Hepatocyte (in vitro differentiated cells): Measurements from ENCODE around the gene OGG1. TPM values are rescaled to one million over a fixed set of nuclear protein-coding genes. Genes with fewer than 3 reads are reported as not detected.
"Not testable (repeated sequence)": the region's sequence is repeated elsewhere in the genome, so short reads cannot be mapped to it uniquely, and the experiment has no call there.

ENCODE experiments used
- DNase-seq: peaks from one replicate; pipeline ENCODE4 v3.0.0-alpha.2; 2016; ENCODE audit warnings: low spot score
- H2AFZ ChIP-seq: fragments of 200-600 bp; sonication (generic); 2 replicates; pipeline ENCODE4 v1.6.0; 2016; ENCODE audit warnings: antibody characterized with exemption, mild to moderate bottlenecking
- H3K27ac ChIP-seq: fragments of 200-600 bp; sonication (generic); 2 replicates; pipeline ENCODE4 v1.5.1; 2016; ENCODE audit warnings: mild to moderate bottlenecking
- H3K27me3 ChIP-seq: fragments of 200-600 bp; sonication (generic); 2 replicates; pipeline ENCODE4 v1.6.1; 2016
- H3K36me3 ChIP-seq: fragments of 200-600 bp; sonication (generic); replicated peaks from 2 replicates; pipeline ENCODE4 v1.5.1; 2016; ENCODE audit warnings: low read depth; ENCODE audit not compliant: insufficient read depth
- H3K4me1 ChIP-seq: fragments of 200-600 bp; sonication (generic); 2 replicates; pipeline ENCODE4 v1.5.1; 2016; ENCODE audit warnings: mild to moderate bottlenecking, moderate library complexity; ENCODE audit not compliant: insufficient read depth
- H3K4me2 ChIP-seq: fragments of 200-600 bp; sonication (generic); 2 replicates; pipeline ENCODE4 v1.6.0; 2016
- H3K4me3 ChIP-seq: fragments of 200-600 bp; sonication (generic); 2 replicates; pipeline ENCODE4 v1.5.1; 2016; ENCODE audit warnings: mild to moderate bottlenecking
- H3K79me2 ChIP-seq: fragments of 200-600 bp; sonication (generic); 2 replicates; pipeline ENCODE4 v1.6.0; 2017; ENCODE audit warnings: mild to moderate bottlenecking
- H3K9me2 ChIP-seq: fragments of 200-600 bp; sonication (generic); replicated peaks from 2 replicates; pipeline ENCODE4 v1.6.0; 2017; ENCODE audit warnings: mild to moderate bottlenecking; ENCODE audit not compliant: insufficient read depth
- H3K9me3 ChIP-seq: fragments of 200-600 bp; sonication (generic); 2 replicates; pipeline ENCODE4 v1.5.1; 2016; ENCODE audit warnings: low read depth, mild to moderate bottlenecking
- H4K20me1 ChIP-seq: fragments of 200-600 bp; sonication (generic); 2 replicates; pipeline ENCODE4 v1.6.0; 2016; ENCODE audit warnings: mild to moderate bottlenecking; ENCODE audit not compliant: insufficient read depth, poor library complexity, severe bottlenecking
- EZH2 ChIP-seq: fragments of 200-600 bp; sonication (generic); IDR thresholded peaks from 2 replicates; pipeline ENCODE4 v1.6.1; 2016; ENCODE audit warnings: antibody characterized with exemption, mild to moderate bottlenecking, borderline replicate concordance
- EZH2phosphoT487 ChIP-seq: fragments of 200-600 bp; sonication (generic); IDR thresholded peaks from one replicate; pipeline ENCODE4 v1.6.1; 2018; ENCODE audit warnings: antibody characterized with exemption, mild to moderate bottlenecking, low read depth, moderate library complexity; ENCODE audit not compliant: unreplicated experiment, severe bottlenecking
- WGBS: methylation state at CpG from one replicate; pipeline ENCODE4 v1.1.6; 2016; ENCODE audit warnings: low lambda C conversion rate; ENCODE audit errors: missing lambda C conversion rate; 5-methylcytosine and 5-hydroxymethylcytosine counted together
- polyA plus RNA-seq: library from polyadenylated mRNA; unstranded; fragments of >200 nt; fragmentation: Nextera tagmentation; extraction: Ambion mirVana; gene quantifications from 2 replicates; pipeline ENCODE4 v1.2.1, GENCODE V29; 2016
- total RNA-seq: library from RNA; depleted of rRNA; stranded (reverse); fragments of >200 nt; gene quantifications from 2 replicates; pipeline ENCODE4 v1.2.3, GENCODE V29; 2014
- TF ChIP-seq, protein P1 (sequence below): fragments of 200-600 bp; sonication (generic); IDR thresholded peaks from 2 replicates; pipeline ENCODE4 v1.5.1; 2016; ENCODE audit warnings: antibody characterized with exemption, mild to moderate bottlenecking; ENCODE audit not compliant: poor library complexity

OGG1 gene
- total and polyA plus RNA-seq, 2 experiments from 2014 or later = 34.7 to 43.2 TPM

GRCh38 chr3:9769012-9769411, 19.3 kb downstream of the OGG1 start:
- Histone ChIP-seq H4K20me1 (no peaks in the 10 kb centered on the region), H3K9me3 (no peaks in the 10 kb centered on the region), H2AFZ (no peak overlapping the region), H3K4me1 (peaks cover 19% of the 10 kb centered on the region), H3K4me2 (peak overlapping the region; percentile 88), H3K36me3 (no peaks in the 10 kb centered on the region), H3K4me3 (no peak overlapping the region), H3K9me2 (no peaks in the 10 kb centered on the region), H3K79me2 (no peaks in the 10 kb centered on the region), H3K27me3 (no peaks in the 10 kb centered on the region), H3K27ac (no peak overlapping the region)
- no peak for DNase-seq
- TF ChIP-seq EZH2 = no peak
- TF ChIP-seq, protein P1, sequence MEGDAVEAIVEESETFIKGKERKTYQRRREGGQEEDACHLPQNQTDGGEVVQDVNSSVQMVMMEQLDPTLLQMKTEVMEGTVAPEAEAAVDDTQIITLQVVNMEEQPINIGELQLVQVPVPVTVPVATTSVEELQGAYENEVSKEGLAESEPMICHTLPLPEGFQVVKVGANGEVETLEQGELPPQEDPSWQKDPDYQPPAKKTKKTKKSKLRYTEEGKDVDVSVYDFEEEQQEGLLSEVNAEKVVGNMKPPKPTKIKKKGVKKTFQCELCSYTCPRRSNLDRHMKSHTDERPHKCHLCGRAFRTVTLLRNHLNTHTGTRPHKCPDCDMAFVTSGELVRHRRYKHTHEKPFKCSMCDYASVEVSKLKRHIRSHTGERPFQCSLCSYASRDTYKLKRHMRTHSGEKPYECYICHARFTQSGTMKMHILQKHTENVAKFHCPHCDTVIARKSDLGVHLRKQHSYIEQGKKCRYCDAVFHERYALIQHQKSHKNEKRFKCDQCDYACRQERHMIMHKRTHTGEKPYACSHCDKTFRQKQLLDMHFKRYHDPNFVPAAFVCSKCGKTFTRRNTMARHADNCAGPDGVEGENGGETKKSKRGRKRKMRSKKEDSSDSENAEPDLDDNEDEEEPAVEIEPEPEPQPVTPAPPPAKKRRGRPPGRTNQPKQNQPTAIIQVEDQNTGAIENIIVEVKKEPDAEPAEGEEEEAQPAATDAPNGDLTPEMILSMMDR = no peak
- TF ChIP-seq EZH2phosphoT487 = no peak
- WGBS = 83% methylated on average over 5 of the region's 5 CpGs

GRCh38 chr3:9769426-9770275, 19.9 kb downstream of the OGG1 start, which contains the start of gene CAMK1:
CAMK1 (minus strand) TSS chr3:9769947; CDS start chr3:9767749, 2,198 bp downstream.
- Histone ChIP-seq H3K9me3 (no peaks in the 10 kb centered on the region), H3K27me3 (no peaks in the 10 kb centered on the region), H3K79me2 (no peaks in the 10 kb centered on the region), H3K4me2 (peak within 1 kb of the TSS; percentile 88), H3K4me1 (peaks cover 19% of the 10 kb centered on the region), H3K9me2 (no peaks in the 10 kb centered on the region), H3K4me3 (peak within 1 kb of the TSS; percentile 62), H2AFZ (peak within 1 kb of the TSS; percentile 56), H4K20me1 (no peaks in the 10 kb centered on the region), H3K36me3 (no peaks in the 10 kb centered on the region), H3K27ac (peak within 1 kb of the TSS; percentile 45)
- peak; percentile 91 for DNase-seq
- 15% methylated on average over 43 of the region's 49 CpGs for WGBS
- TF ChIP-seq EZH2 = no peak
- TF ChIP-seq EZH2phosphoT487 = no peak

DNA sequence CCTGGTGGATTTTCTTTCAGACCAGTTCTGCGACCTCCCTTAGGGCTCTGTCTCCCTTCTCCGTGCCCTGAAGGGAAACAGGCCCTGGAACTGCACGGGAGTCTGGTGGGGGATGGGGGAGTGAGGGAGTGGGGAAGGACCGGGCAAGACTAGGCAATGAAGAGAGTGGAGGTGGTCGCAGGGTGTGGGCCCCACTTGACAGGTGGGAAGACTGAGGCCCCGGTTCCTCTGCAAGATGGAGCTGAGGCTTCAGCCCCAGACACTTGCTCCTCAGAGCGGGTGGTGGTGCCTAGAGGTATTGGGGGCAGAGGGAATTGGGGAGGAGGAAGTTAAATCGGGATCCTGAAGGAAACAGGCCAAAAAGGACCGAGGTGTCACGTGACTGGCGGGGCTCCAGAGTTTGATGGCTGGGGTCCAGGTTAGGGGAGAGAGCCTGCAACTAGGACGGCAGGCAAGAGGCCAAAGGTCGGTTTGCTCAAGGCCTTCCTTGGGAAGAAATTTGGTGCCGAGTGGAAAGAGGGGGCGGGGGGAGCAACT, 20.6 kb downstream of the OGG1 start:
- DNase-seq = peak; percentile 68
- Histone ChIP-seq H3K9me3 (no peaks in the 10 kb centered on the region), H4K20me1 (no peaks in the 10 kb centered on the region), H3K4me2 (peak overlapping the region; percentile 88), H3K27me3 (no peaks in the 10 kb centered on the region), H3K4me3 (peak overlapping the region; percentile 62), H3K79me2 (no peaks in the 10 kb centered on the region), H3K9me2 (no peaks in the 10 kb centered on the region), H3K4me1 (peaks cover 19% of the 10 kb centered on the region), H2AFZ (peak overlapping the region; percentile 56), H3K27ac (peak overlapping the region; percentile 45), H3K36me3 (no peaks in the 10 kb centered on the region)
- 48% methylated on average over 15 of the region's 15 CpGs for WGBS
- TF ChIP-seq, protein P1 = no peak
- TF ChIP-seq EZH2phosphoT487 (no peak), EZH2 (no peak)

- not testable (repeated sequence) for H2AFZ ChIP-seq, H3K4me2 ChIP-seq, H3K9me2 ChIP-seq, H3K79me2 ChIP-seq, H3K4me3 ChIP-seq, H3K27me3 ChIP-seq, DNase-seq, H3K9me3 ChIP-seq, H3K27ac ChIP-seq, H3K36me3 ChIP-seq, H4K20me1 ChIP-seq
- WGBS = 86% methylated on average over 2 of the region's 2 CpGs
- peaks cover 19% of the 10 kb centered on the region for H3K4me1 ChIP-seq
Observed at GRCh38 chr3:9771007-9771406, 21.3 kb downstream of the OGG1 start.
